ENCODE results near the gene IFT122. TPM values are rescaled to one million over a fixed set of nuclear protein-coding genes. Genes with fewer than 3 reads are reported as not detected.

IFT122 gene
- total and polyA plus RNA-seq, 2 of the 4 experiments (the other 2 are of a cell fraction): 16.8 to 28.0 TPM

GRCh38 chr3:129536374-129536667 lies 96.3 kb downstream of the IFT122 start:
- no peak overlapping the region for H3K9ac ChIP-seq (ENCODE audit: low read depth, low read length)
- H3K23ac ChIP-seq (ENCODE audit: low read depth, low read length): no peak overlapping the region
- no peak overlapping the region for H2AK9ac ChIP-seq (replicated peaks; ENCODE audit: low read depth, low read length, poor library complexity)
- H3K4me1 ChIP-seq (ENCODE audit: control insufficient read depth, insufficient read depth, low read length): peaks cover 3% of the 10 kb centered on the region; the same call in 1 of the 2 replicates
- H2AFZ ChIP-seq (replicated peaks; ENCODE audit: low read length, poor library complexity): no peak overlapping the region
- intact Hi-C loops (cut with micrococcal nuclease): loop anchor here (5.0 kb wide), 1 partner anchor 84 kb away; no protein-coding TSS in a partner anchor
- H2BK20ac ChIP-seq (ENCODE audit: low read depth, low read length): no peak overlapping the region
- H3K9me1 ChIP-seq (ENCODE audit: insufficient read depth, low read length): no peaks in the 10 kb centered on the region
- no peaks in the 10 kb centered on the region for H3K36me3 ChIP-seq (ENCODE audit: control insufficient read depth, insufficient read depth, low read length)
- DNase-seq (no peak), ATAC-seq (ENCODE audit: low read depth) (no peak)
- no peak overlapping the region for H2BK15ac ChIP-seq (ENCODE audit: low read depth, low read length)
- no peak overlapping the region for H3K4ac ChIP-seq (ENCODE audit: low read depth, low read length)
- BruUV-seq (replicated peaks): no TSS peak
- no peak overlapping the region for H2BK120ac ChIP-seq (ENCODE audit: low read depth, low read length)
- no peak overlapping the region for H2AK5ac ChIP-seq (ENCODE audit: low read depth, low read length)
- H3K27me3 ChIP-seq (ENCODE audit: control insufficient read depth, insufficient read depth, low read length): peaks cover 5% of the 10 kb centered on the region; the same call in 1 of the 2 replicates
- no peak overlapping the region for H2BK5ac ChIP-seq (ENCODE audit: low read depth, low read length, poor library complexity, severe bottlenecking)
- no peak overlapping the region for H4K5ac ChIP-seq (ENCODE audit: low read depth, low read length)
- in situ Hi-C loops (cut with MboI; ENCODE audit: low sequenced_read_pairs): no loop called here
- WGBS, 2 experiments (ENCODE audit: extremely low coverage in 2 of 2, insufficient read length in 1 of 2): no CpG with 5 or more reads among the region's 2 CpGs
- 0 out of 2 replicates have a peak, but pooled peaks have one; percentile 0 for TF ChIP-seq MAFK (IDR thresholded peaks at IDR 0.05; ENCODE audit: low read depth, low read length)
- no peak for TF ChIP-seq MAZ (IDR thresholded peaks at IDR 0.05; ENCODE audit: borderline replicate concordance, low read depth, low read length)
- dilution Hi-C loops (cut with HindIII; ENCODE audit: low sequenced_read_pairs, unreplicated experiment): no loop called here
- no peaks in the 10 kb centered on the region for H3K79me1 ChIP-seq (ENCODE audit: low read depth in 1 of 2, low read length in 2 of 2)
- no peak overlapping the region for H3K27ac ChIP-seq (ENCODE audit: insufficient read depth, low read length)
- no peak overlapping the region for H3K4me3 ChIP-seq (ENCODE audit: insufficient read depth, low read depth, low read length)
- no peak overlapping the region for H3K14ac ChIP-seq (replicated peaks; ENCODE audit: low read depth, low read length)
- no peak overlapping the region for H3K56ac ChIP-seq (ENCODE audit: extremely low read depth, insufficient read depth, low read length)
- H4K8ac ChIP-seq (ENCODE audit: low read depth in 2 of 2, low read length in 2 of 2): no peak overlapping the region; a peak in 1 of 4 replicates
- no peaks in the 10 kb centered on the region for H4K20me1 ChIP-seq (ENCODE audit: insufficient read depth, low read length)
- CTCF ChIA-PET: no interaction called here
- POLR2A ChIA-PET (ENCODE audit: unreplicated experiment): no interaction called here
- no peaks in the 10 kb centered on the region for H3K9me3 ChIP-seq (ENCODE audit: control insufficient read depth, insufficient read depth, low read length)
- H4K91ac ChIP-seq (ENCODE audit: insufficient read depth, low read depth, low read length): no peak overlapping the region
- no peak overlapping the region for H3K18ac ChIP-seq (ENCODE audit: low read depth, low read length)
- H3K4me2 ChIP-seq (ENCODE audit: low read depth, low read length): no peak overlapping the region

All from IMR-90 (cell line).